ENCODE data around the gene H3-3A.

DNA sequence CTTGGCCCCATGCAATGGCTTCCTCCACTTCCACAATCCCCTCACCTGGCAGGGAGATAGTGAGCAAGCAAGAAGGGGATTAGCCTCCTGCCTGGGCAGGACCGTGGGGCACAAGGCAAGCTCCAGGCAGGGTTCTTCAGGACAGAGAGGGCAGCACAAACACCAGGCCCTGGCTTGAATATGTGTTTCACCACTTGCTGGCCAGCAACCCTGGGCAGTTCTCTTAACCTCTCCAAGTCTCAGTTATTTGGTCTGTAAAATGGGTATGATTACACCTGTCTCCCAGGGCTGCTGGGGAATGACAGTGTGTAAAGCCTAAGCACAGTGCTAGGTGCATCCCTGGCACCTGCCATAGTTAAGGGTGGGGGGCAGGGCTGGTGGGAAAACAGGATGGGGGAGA lies 31.9 kb downstream of the H3-3A start:
- no peak for TF ChIP-seq POLR2A (IDR thresholded peaks at IDR 0.05)
- TF ChIP-seq, protein P1, sequence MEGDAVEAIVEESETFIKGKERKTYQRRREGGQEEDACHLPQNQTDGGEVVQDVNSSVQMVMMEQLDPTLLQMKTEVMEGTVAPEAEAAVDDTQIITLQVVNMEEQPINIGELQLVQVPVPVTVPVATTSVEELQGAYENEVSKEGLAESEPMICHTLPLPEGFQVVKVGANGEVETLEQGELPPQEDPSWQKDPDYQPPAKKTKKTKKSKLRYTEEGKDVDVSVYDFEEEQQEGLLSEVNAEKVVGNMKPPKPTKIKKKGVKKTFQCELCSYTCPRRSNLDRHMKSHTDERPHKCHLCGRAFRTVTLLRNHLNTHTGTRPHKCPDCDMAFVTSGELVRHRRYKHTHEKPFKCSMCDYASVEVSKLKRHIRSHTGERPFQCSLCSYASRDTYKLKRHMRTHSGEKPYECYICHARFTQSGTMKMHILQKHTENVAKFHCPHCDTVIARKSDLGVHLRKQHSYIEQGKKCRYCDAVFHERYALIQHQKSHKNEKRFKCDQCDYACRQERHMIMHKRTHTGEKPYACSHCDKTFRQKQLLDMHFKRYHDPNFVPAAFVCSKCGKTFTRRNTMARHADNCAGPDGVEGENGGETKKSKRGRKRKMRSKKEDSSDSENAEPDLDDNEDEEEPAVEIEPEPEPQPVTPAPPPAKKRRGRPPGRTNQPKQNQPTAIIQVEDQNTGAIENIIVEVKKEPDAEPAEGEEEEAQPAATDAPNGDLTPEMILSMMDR (IDR thresholded peaks at IDR 0.05): no peak

Data from uterus (tissue), 2 donors.